WTC11 (cell line): ENCODE measurements around the gene PHKB.

Experiments
- NFYB ChIP-seq: sonication (generic); formaldehyde crosslinking; conservative IDR thresholded peaks from 2 replicates; pipeline ENCODE4 v1.8.0; 2022; ENCODE audit warnings: low read depth, missing genetic modification reagents
- NR2C2 ChIP-seq: sonication (generic); formaldehyde crosslinking; IDR thresholded peaks from 2 replicates; pipeline ENCODE4 v1.8.0; 2022; ENCODE audit warnings: mild to moderate bottlenecking, missing genetic modification reagents
- SOX15 ChIP-seq: fragments of 250-450 bp; sonication (Bioruptor Pico); IDR thresholded peaks from 2 replicates; pipeline ENCODE4 v1.9.0; 2021; ENCODE audit warnings: mild to moderate bottlenecking
- TCF7 ChIP-seq: sonication (generic); formaldehyde crosslinking; IDR thresholded peaks from 2 replicates; pipeline ENCODE4 v1.8.0; 2022; ENCODE audit warnings: mild to moderate bottlenecking, low read depth, missing genetic modification reagents, moderate library complexity
- TF ChIP-seq, protein P1 (sequence below): fragments of 200-600 bp; IDR thresholded peaks from 2 replicates; pipeline ENCODE4 v1.8.0; 2022; ENCODE audit warnings: antibody characterized with exemption
- TF ChIP-seq, protein P2 (sequence below): fragments of 250-450 bp; sonication (Bioruptor Pico); conservative IDR thresholded peaks from 2 replicates; pipeline ENCODE4 v1.9.0; 2021; ENCODE audit warnings: mild to moderate bottlenecking

DNA sequence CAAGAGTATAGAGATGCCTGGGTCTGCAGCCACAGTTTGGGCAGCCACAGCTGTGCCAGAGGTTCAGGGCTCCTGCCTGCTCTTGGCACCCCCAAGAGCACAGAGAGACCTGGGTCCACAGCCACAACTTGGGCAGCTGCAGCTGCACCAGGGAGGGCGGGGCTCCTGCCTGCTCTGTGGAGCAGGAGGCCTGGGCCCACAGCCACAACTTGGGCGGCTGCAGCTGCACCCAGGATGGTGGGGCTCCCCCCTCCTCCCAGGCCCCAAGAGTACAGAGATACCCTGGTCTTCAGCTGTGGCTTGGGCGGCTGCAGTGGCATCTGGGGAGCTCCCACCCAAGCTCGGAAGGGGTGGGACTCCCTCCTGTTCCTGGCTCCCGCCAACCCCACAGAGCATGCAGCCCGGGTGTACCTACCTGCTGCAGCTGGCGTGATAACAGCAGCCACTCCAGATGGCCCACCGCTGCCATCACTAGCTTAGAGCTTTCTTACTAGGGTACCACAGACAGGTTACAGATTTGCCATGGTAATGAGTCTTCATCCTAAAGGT lies 72.7 kb downstream of the PHKB start:
- TF ChIP-seq, protein P1, sequence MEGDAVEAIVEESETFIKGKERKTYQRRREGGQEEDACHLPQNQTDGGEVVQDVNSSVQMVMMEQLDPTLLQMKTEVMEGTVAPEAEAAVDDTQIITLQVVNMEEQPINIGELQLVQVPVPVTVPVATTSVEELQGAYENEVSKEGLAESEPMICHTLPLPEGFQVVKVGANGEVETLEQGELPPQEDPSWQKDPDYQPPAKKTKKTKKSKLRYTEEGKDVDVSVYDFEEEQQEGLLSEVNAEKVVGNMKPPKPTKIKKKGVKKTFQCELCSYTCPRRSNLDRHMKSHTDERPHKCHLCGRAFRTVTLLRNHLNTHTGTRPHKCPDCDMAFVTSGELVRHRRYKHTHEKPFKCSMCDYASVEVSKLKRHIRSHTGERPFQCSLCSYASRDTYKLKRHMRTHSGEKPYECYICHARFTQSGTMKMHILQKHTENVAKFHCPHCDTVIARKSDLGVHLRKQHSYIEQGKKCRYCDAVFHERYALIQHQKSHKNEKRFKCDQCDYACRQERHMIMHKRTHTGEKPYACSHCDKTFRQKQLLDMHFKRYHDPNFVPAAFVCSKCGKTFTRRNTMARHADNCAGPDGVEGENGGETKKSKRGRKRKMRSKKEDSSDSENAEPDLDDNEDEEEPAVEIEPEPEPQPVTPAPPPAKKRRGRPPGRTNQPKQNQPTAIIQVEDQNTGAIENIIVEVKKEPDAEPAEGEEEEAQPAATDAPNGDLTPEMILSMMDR, result no peak
- no peak for TF ChIP-seq NR2C2
- TF ChIP-seq, protein P2, sequence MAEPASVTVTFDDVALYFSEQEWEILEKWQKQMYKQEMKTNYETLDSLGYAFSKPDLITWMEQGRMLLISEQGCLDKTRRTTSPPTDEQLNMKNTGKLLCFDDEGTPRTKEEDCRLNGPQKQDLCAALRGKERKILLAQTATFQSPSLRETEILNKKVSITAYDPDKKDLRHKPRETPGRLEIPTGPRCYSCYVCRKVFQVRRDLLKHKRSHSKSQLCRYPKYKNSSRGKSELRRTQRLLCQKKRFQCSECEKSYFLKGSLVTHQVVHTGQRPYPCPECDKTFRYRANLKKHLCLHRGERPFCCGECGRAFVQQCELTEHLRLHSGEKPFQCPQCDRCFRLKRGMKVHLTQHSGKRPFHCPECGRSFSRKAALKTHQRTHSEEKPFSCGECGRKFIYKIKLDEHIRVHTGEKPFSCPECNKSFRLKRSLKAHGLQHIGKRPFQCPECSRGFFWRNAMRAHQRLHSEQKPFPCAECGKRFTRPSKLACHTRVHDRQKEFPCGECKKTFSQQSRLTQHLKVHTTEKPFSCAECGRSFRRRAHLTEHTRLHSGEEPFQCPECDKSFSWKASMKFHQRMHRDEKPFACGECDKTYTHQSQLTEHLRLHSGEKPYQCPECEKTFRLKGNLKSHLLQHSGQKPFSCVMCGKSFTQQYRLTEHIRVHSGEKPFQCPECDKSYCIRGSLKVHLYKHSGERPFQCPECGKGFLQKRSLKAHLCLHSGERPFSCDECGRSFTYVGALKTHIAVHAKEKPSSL (CRISPR knock-in tag), result no peak
- no peak for TF ChIP-seq SOX15 (CRISPR knock-in tag)
- no peak for TF ChIP-seq TCF7 (CRISPR knock-in tag)
- no peak for TF ChIP-seq NFYB (CRISPR knock-in tag)
